Measurements from ENCODE around the gene USP3. TPM values are rescaled to one million over a fixed set of nuclear protein-coding genes. Genes with fewer than 3 reads are reported as not detected.

Gene USP3
- total and polyA plus RNA-seq, 10 of the 15 experiments (the other 5 are each of a cell fraction or from before 2014, with no cell fraction given): 23.8 to 64.5 (median 50.3) TPM

- TF ChIP-seq CREM (IDR thresholded peaks at IDR 0.05; ENCODE audit: low read depth): no peak
- no peak for TF ChIP-seq POLR2A (IDR thresholded peaks at IDR 0.05; ENCODE audit: low read depth, low read length)
- TF ChIP-seq, protein P1, sequence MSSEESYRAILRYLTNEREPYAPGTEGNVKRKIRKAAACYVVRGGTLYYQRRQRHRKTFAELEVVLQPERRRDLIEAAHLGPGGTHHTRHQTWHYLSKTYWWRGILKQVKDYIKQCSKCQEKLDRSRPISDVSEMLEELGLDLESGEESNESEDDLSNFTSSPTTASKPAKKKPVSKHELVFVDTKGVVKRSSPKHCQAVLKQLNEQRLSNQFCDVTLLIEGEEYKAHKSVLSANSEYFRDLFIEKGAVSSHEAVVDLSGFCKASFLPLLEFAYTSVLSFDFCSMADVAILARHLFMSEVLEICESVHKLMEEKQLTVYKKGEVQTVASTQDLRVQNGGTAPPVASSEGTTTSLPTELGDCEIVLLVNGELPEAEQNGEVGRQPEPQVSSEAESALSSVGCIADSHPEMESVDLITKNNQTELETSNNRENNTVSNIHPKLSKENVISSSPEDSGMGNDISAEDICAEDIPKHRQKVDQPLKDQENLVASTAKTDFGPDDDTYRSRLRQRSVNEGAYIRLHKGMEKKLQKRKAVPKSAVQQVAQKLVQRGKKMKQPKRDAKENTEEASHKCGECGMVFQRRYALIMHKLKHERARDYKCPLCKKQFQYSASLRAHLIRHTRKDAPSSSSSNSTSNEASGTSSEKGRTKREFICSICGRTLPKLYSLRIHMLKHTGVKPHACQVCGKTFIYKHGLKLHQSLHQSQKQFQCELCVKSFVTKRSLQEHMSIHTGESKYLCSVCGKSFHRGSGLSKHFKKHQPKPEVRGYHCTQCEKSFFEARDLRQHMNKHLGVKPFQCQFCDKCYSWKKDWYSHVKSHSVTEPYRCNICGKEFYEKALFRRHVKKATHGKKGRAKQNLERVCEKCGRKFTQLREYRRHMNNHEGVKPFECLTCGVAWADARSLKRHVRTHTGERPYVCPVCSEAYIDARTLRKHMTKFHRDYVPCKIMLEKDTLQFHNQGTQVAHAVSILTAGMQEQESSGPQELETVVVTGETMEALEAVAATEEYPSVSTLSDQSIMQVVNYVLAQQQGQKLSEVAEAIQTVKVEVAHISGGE (CRISPR knock-in tag; IDR thresholded peaks at IDR 0.05): no peak
- no peak for TF ChIP-seq NFXL1 (IDR thresholded peaks at IDR 0.05; ENCODE audit: borderline replicate concordance)
- TF ChIP-seq HCFC1 (IDR thresholded peaks at IDR 0.05; ENCODE audit: low read length): no peak
- no peak for TF ChIP-seq MYB (IDR thresholded peaks at IDR 0.05; ENCODE audit: borderline replicate concordance, low read depth, low read length)
- TF ChIP-seq JUNB (IDR thresholded peaks at IDR 0.05): no peak
- TF ChIP-seq SIX5 (IDR thresholded peaks at IDR 0.05; ENCODE audit: low read depth, low read length, severe bottlenecking): no peak
- TF ChIP-seq MEF2B (IDR thresholded peaks at IDR 0.05; ENCODE audit: partially characterized antibody, poor library complexity, severe bottlenecking): no peak
- TF ChIP-seq ETV6 (conservative IDR thresholded peaks at IDR 0.05 in 1 of 2, IDR thresholded peaks at IDR 0.05 in 1 of 2; ENCODE audit: borderline replicate concordance in 1 of 2, low read depth in 1 of 2): no peak
Measured at GRCh38 chr15:63564093-63564492, 59.7 kb downstream of the USP3 start (continued).
